Stimulated activated CD8-positive, alpha-beta memory T cell treated with anti-CD3 and anti-CD28 coated beads, Interleukin-15, amount 100 ng/mL, for 24 hours (primary cell): ENCODE results near the gene COL21A1.

Experiments used
- DNase-seq: peaks from one replicate; pipeline ENCODE4 v3.0.0-alpha.2; 2020; ENCODE audit warnings: low read depth

COL21A1 gene

GRCh38 chr6:56106231-56106630 is 141.1 kb downstream of the COL21A1 start:
- DNase-seq = no peak

GRCh38 chr6:56104591-56104990 is 142.8 kb downstream of the COL21A1 start:
- no peak for DNase-seq

- DNase-seq = no peak
Observed at GRCh38 chr6:56102216-56102615, 145.2 kb downstream of the COL21A1 start.

DNA sequence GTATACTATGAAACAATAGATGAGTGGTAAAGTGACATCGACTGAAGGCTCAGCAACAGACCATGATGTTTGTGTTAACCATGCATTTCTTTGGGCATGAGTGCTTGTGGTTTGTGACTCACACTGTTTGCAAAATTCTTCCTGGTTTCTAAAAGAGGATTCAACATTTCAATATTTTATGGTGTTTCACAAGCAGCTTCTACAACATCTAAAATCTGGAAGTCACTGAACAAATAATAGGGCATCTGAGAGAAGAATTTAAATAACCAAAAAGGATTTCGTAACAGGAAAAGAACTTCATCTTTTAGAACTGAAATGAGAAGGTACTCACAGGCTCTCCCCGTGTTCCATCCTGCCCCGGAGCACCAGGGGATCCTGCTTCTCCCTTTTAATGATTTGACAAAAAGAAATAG is 146.2 kb downstream of the COL21A1 start:
- no peak for DNase-seq

DNA sequence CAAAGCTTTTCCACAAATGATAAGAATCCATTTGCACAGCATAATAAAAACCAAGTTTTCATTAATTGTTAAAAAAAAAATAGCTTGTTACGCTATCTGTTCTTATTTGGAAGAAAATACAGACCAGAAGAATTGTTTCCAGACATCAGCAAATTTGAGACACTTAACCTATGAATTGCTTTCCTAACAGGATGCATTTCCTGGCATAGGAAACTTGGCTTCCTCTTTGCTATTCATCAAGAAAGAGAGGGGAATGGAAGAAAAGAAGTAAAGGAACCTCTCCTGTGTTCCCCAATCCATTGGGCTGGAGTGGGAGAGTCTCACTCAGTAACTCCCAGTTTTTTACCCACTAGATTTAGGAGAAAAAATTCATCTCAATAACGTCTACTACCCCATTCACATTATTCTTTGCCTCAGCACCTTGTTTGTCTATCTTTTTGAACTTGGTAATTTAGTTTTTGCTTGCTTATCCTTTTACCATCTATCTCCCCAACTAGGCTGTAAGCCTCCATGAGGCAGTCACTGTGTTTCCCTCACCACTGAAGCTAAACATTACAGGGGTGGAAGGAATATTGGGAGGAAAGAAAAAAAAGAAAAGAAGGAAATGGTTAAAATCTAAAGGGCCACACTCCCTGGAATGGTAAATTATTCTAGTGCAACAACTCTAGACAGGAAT is 150.3 kb downstream of the COL21A1 start:
- DNase-seq = no peak

DNA sequence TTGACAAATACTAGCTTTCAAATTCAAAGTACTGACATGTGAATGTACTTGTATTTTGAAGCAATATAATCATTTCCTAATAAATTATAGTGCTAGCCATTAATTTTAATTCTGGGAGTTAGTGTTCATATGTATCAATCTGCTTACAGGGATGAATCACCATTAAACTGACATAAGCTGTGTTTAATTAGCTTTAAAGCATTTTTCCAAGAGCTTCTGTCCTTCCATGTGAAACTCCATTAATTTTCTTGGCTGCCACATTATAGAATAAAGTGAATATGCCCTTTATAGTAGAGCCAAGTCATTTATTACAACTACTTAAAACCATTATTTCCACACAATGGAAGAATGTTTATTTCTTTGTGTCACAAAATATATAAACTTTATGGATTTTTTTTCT is 150.8 kb downstream of the COL21A1 start:
- DNase-seq = no peak

DNA sequence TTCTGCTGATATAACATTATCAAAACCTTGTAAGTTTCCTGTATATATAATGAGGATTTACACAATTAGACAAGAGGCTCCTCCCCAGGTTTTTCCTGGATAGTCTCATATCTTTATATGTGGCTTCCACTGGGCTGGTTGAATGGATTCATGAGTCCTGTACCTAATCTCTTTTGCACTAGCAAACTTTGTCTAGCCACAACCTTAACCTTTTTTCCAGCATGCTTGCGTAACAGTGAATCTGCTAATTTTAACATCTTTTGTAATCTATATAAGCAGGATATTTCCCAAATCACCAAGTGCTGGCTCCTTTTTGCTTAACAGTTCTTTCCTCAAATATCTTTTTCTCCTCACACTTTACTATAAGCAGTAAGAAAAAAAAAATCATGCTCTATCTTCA is 153.6 kb downstream of the COL21A1 start:
- DNase-seq = no peak

- DNase-seq = no peak
Observed at GRCh38 chr6:56091159-56091869, 156.1 kb downstream of the COL21A1 start.

DNA sequence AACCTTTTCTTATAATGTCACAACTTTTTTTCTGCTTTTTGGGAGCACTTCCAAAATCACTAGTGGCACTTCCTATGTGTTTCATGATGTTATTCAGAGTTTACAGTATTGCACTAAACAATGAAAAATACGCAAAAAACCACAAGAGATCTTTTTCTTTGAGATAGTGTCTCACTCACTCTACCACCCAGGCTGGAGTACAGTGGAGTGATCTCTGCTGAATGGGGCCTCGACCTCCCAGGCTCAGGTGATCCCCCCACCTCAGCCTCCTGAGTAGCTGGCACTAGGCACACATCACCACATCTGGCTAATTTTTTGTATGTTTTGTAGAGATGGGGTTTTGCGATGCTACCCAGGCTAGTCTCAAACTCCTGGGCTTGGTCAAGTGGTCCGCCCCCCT is 158.7 kb downstream of the COL21A1 start:
- no peak for DNase-seq

GRCh38 chr6:56087421-56087820 is 160.0 kb downstream of the COL21A1 start:
- no peak for DNase-seq

- DNase-seq = no peak
Observed at GRCh38 chr6:56079751-56080540, 167.4 kb downstream of the COL21A1 start.

DNA sequence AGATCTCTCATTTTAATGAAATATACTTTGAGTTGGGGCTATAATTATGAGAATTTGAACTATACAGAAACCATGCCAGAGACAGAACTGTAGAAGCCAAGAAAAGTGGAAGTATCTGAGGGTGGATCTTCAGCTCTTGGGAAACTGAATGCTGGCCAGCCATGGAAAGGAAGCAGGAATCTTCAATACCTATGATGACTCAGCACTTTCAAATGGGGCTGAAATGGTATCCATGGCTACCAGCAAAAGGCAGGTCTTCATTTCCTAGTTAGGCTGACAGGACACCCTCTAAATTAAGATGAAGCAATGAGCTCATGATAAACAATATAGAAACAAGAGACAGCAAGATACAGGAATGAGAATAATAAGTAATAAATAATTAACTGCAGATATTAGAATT is 171.3 kb downstream of the COL21A1 start:
- no peak for DNase-seq

DNA sequence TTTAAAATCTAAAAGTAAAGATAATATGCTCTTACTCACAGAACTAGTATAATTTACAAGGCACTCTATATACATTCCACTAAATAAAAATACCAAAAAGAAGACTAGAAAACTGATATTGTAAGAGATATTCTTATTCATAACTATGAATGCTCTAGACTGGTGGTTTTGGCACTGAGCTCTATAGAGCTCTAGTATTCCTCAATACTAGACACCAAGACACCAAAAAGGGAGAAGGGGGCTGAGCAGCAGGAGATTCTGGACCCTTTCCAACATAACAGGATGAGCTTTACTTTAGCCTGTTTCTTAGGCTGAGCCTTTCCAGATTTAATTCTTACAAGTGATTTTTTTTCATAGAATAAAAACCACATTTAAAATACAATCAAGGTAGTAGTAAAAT is 173.6 kb downstream of the COL21A1 start:
- no peak for DNase-seq

- no peak for DNase-seq
Observed at GRCh38 chr6:56073315-56073714, 174.1 kb downstream of the COL21A1 start.

- DNase-seq = no peak
Observed at GRCh38 chr6:56072856-56073255, 174.5 kb downstream of the COL21A1 start.

- no peak for DNase-seq
Observed at GRCh38 chr6:56065408-56065807, 182.0 kb downstream of the COL21A1 start.

- no peak for DNase-seq
Observed at GRCh38 chr6:56062836-56063235, 184.5 kb downstream of the COL21A1 start.

- DNase-seq = no peak
Observed at GRCh38 chr6:56058636-56059035, 188.7 kb downstream of the COL21A1 start.

DNA sequence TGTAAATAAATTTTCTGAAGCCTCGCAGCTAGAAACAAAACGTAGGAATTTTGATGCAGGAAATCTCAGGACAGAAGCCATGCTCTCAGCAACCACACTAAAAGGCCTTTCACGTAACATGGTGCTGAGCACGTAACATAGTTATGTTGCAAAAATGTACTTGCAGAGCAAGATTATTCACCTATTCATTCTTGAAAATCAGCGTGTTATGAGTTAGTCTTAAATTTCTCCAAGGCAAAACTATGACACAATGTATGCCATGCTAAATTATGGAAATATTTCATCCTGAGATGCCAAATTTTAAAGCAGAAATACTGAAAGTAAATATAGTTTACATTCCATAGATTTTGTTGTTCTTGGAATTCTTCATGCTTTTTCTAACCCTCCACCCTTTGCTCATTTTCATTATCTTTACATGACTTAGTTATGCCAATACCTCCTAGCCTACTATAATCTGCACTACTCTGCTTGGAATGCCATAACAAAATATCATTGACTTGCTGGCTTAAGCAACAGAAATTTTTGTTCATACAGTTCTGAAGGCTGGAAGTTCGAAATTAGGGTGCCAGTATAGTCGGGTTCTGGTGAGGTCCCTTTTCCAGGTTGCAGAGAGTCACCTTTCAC is 192.2 kb downstream of the COL21A1 start:
- DNase-seq = no peak

DNA sequence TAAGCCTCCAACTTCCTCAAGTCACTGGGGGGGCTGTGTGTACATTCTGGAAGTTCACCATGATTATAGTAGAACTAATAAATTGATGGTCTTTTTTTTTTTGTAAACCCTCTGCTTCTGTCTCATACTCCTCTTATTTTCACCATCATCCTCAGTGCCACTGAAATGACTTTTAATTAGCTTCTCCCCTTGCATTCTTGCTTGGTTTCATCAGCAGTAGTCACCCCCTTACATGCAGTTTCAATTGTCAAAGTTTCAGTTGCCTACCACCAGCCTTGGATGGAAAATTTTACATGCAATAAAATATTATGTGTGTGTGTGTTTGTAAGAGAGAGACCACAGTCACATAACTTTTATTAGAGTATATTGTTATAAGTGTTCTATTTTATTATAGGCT is 196.2 kb downstream of the COL21A1 start:
- DNase-seq = no peak

DNA sequence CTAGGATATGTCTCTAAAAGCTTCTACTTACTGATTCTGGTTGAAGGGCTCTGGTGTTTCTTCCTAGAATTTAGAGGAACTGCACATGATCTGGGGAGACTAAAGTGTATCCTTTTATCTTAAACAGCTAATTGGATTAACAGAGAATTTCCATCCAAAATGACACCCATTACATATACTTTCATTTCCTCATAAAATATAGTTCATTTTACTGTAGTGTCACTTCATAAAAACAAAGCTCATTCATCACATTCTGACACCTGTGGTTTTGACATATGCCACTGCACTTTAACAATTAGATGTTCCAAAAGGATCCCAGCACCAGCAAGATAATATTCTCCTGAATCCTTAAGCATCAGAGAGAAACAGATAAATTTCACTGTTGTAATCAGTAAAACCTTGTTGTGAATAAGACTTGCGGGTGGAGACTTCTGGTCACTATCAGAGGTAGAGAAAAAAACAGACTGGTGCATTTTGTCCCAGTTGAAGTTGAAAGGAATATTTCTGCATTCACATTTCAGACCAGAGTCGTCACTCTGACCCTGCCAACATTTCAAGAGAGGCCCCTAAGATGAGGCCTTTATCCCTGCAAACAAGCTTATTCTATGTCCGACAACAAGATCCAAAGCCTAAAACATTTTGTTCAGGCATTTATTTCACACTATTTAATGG is 196.7 kb downstream of the COL21A1 start:
- no peak for DNase-seq

- no peak for DNase-seq
Observed at GRCh38 chr6:56048601-56049000, 198.8 kb downstream of the COL21A1 start.
